Naive B cell (primary cell): ENCODE measurements around the gene MALT1. TPM values are rescaled to one million over a fixed set of nuclear protein-coding genes. Genes with fewer than 3 reads are reported as not detected.

Experiments
- ATAC-seq, 2 donors: fragments of 150-1000 bp; cut with Tn5 transposase; 2 replicates each; pipeline ENCODE4 v1.10.0; 2021; ENCODE audit warnings: low read depth in 2 of 2, mild to moderate bottlenecking in 2 of 2, moderate library complexity in 2 of 2
- DNase-seq: peaks from one replicate; pipeline ENCODE4 v3.0.0; 2022
- H3K27ac Mint-ChIP-seq, 6 donors: one replicate each; pipeline ENCODE4 v1.8.0; 2020 to 2022; ENCODE audit warnings: mild to moderate bottlenecking in 6 of 6, mixed read lengths in 6 of 6, moderate library complexity in 5 of 6, inconsistent platforms in 2 of 6
- H3K27me3 Mint-ChIP-seq, 3 donors: one replicate each; pipeline ENCODE4 v1.8.0; 2021 to 2022; ENCODE audit warnings: mixed read lengths in 3 of 3, mild to moderate bottlenecking in 1 of 3
- H3K36me3 Mint-ChIP-seq, 2 donors: one replicate each; pipeline ENCODE4 v1.8.0; 2020 to 2022; ENCODE audit warnings: mixed read lengths in 2 of 2, inconsistent platforms in 1 of 2, mild to moderate bottlenecking in 1 of 2
- H3K4me1 Mint-ChIP-seq, 3 donors: one replicate each; pipeline ENCODE4 v1.8.0; 2020 to 2022; ENCODE audit warnings: mixed read lengths in 3 of 3, inconsistent platforms in 1 of 3, mild to moderate bottlenecking in 1 of 3, moderate library complexity in 1 of 3
- H3K4me3 Mint-ChIP-seq, 8 donors: one replicate each; pipeline ENCODE4 v1.8.0; 2020 to 2022; ENCODE audit warnings: mild to moderate bottlenecking in 8 of 8, mixed read lengths in 8 of 8, moderate library complexity in 8 of 8, inconsistent platforms in 2 of 8
- H3K9me3 Mint-ChIP-seq, 7 donors: one replicate each; pipeline ENCODE4 v1.8.0; 2020 to 2022; ENCODE audit warnings: mixed read lengths in 7 of 7, mild to moderate bottlenecking in 5 of 7, inconsistent platforms in 2 of 7, moderate library complexity in 1 of 7
- polyA plus RNA-seq, 6 donors: library from polyadenylated mRNA; unstranded; fragments of 300-500 nt; fragmentation: Illumina TruSeq; gene quantifications; one replicate each; pipeline ENCODE4 v1.2.3, GENCODE V29; 2021; ENCODE audit warnings: low read depth in 6 of 6

The MALT1 gene
- polyA plus RNA-seq, 6 donors from 2014 or later = 57.8 to 85.2 (median 63.0) TPM

- Mint-ChIP-seq H3K4me3 (no peak overlapping the region), H3K27me3 (no peaks in the 10 kb centered on the region), H3K4me1 (peaks cover 31 to 41% (median 39%) of the 10 kb centered on the region in 3 donors), H3K9me3 (no peaks in the 10 kb centered on the region), H3K27ac (peak overlapping the region; percentile 63 to 91 (median 74)), H3K36me3 (peaks cover 13 to 26% of the 10 kb centered on the region in 2 donors)
- DNase-seq (no peak), ATAC-seq (no peak)
Observed at GRCh38 chr18:58712930-58713329, 41.7 kb downstream of the MALT1 start.

GRCh38 chr18:58714259-58714658 lies 43.0 kb downstream of the MALT1 start:
- DNase-seq = peak; percentile 42
- ATAC-seq = peak; percentile 86 to 93
- H3K9me3 Mint-ChIP-seq = no peaks in the 10 kb centered on the region
- no peaks in the 10 kb centered on the region for H3K27me3 Mint-ChIP-seq
- H3K27ac Mint-ChIP-seq = peak overlapping the region; percentile 78 to 92 (median 88)
- peaks cover 20 to 23% of the 10 kb centered on the region in 2 donors for H3K36me3 Mint-ChIP-seq
- H3K4me3 Mint-ChIP-seq = peak overlapping the region in 6 of 8 donors; percentile 37 to 73 (median 61)
- peaks cover 35 to 48% (median 39%) of the 10 kb centered on the region in 3 donors for H3K4me1 Mint-ChIP-seq

GRCh38 chr18:58714821-58715220 lies 43.6 kb downstream of the MALT1 start:
- ATAC-seq (no peak), DNase-seq (no peak)
- Mint-ChIP-seq H3K36me3 (peaks cover 20 to 27% of the 10 kb centered on the region in 2 donors), H3K4me1 (peaks cover 37 to 48% (median 39%) of the 10 kb centered on the region in 3 donors), H3K4me3 (peak overlapping the region in 2 of 8 donors; percentile 6 to 29), H3K9me3 (no peaks in the 10 kb centered on the region), H3K27me3 (no peaks in the 10 kb centered on the region), H3K27ac (peak overlapping the region in 5 of 6 donors; percentile 5 to 91 (median 87))

DNA sequence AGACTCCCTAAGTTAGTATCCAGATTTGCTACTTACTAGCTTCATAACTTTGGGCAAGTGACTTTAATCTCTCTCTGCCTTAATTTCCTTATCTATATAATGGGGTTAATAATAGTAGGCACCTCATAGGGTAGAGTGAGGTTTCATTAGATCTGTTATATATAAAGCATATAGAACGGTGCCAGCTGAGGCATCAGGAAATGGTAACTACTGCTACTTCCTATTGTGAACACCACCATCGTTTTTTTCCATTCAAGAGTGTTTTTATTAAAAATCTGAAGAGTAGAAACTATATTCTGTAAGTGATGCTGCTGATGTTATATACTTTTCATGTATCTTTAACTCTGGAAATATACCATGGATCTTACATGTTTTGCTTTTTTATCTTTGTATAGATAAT lies 44.3 kb downstream of the MALT1 start:
- ATAC-seq (peak in 1 of 2 donors; percentile 26), DNase-seq (no peak)
- H3K27me3 Mint-ChIP-seq = no peaks in the 10 kb centered on the region
- peak overlapping the region in 5 of 6 donors; percentile 17 to 94 (median 91) for H3K27ac Mint-ChIP-seq
- peak overlapping the region in 6 of 8 donors; percentile 43 to 83 (median 58) for H3K4me3 Mint-ChIP-seq
- H3K9me3 Mint-ChIP-seq = no peaks in the 10 kb centered on the region
- H3K4me1 Mint-ChIP-seq = peaks cover 37 to 48% (median 39%) of the 10 kb centered on the region in 3 donors
- H3K36me3 Mint-ChIP-seq = peaks cover 23 to 35% of the 10 kb centered on the region in 2 donors

DNA sequence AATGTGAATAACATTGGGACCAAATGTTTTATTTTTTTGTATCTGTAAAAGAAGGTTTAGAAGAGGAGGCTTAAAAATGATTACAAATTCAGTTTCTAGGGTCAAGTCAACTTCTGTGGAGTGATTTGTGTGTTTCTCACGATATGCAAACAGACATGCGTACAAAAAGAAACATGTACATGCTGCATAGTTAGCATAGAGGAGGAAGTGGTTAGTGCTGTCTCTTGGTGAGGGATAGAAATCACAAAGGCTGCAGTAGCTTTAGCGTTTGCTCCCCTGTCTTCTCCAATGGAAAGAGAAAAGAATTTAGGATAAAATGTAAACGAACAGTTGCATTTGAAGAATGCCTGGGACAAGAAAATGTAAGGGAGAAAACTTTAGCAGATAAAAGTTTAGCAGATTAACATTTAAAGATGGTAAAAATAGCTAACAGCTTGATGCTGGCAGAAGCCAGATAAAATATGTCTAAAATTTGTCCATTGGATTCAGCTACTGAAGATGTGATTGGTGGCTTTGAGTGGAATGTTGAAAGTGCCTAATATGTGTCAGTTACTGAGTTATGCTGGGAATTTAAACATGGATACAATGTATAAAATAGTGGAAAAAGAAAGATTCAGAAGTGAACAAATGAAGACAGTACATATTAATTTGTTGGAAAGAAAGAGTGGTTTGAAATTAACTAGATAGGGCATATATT lies 44.9 kb downstream of the MALT1 start:
- DNase-seq = peak; percentile 20
- peak overlapping the region; percentile 17 to 94 (median 86) for H3K27ac Mint-ChIP-seq

DNA sequence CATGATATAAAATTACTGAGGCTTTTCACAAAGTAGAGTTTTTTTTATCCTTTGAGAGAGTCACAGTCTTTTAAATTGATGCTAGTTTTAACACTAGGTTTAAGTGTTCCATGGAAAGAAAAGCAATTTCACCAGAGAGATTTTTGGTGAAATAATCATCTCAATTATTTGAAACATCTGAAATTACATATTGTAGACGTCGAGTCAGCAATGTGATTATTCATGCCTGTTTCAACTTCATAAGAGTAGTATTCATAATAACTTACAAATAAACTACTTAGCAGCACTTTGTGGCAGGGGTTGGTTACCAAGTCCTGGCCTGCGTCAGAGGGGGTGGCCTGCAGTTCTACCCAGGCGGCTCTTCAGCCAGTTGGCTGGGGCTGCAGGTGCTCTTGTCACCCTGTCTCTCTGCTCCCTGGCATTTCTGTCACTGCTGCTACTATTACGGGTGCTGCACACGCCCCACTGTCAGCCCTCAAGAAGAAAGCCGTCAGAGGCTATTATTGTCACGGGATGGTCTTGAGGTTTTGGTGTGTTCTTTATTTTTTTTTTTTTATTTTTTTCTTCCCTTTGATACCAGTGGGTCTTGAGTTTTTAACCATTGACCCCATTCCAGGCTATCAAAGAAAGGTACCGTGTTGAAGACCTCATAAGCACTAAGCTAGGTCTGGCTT lies 50.4 kb downstream of the MALT1 start:
- peaks cover 23 to 26% of the 10 kb centered on the region in 2 donors for H3K36me3 Mint-ChIP-seq
- DNase-seq (no peak), ATAC-seq (no peak)
- no peak overlapping the region for H3K4me3 Mint-ChIP-seq
- peaks cover under 1 to 13% (median 12%) of the 10 kb centered on the region in 3 donors for H3K4me1 Mint-ChIP-seq
- H3K27me3 Mint-ChIP-seq = no peaks in the 10 kb centered on the region
- no peaks in the 10 kb centered on the region for H3K9me3 Mint-ChIP-seq
- H3K27ac Mint-ChIP-seq = peak overlapping the region in 1 of 6 donors; percentile 24

More for the DNA sequence above, 44.9 kb downstream of the MALT1 start:
- peak; percentile 68 to 79 for ATAC-seq
- Mint-ChIP-seq H3K4me1 (peaks cover 37 to 48% (median 39%) of the 10 kb centered on the region in 3 donors), H3K27me3 (no peaks in the 10 kb centered on the region), H3K36me3 (peaks cover 23 to 35% of the 10 kb centered on the region in 2 donors), H3K4me3 (peak overlapping the region in 7 of 8 donors; percentile 43 to 83 (median 54)), H3K9me3 (no peaks in the 10 kb centered on the region)

DNA sequence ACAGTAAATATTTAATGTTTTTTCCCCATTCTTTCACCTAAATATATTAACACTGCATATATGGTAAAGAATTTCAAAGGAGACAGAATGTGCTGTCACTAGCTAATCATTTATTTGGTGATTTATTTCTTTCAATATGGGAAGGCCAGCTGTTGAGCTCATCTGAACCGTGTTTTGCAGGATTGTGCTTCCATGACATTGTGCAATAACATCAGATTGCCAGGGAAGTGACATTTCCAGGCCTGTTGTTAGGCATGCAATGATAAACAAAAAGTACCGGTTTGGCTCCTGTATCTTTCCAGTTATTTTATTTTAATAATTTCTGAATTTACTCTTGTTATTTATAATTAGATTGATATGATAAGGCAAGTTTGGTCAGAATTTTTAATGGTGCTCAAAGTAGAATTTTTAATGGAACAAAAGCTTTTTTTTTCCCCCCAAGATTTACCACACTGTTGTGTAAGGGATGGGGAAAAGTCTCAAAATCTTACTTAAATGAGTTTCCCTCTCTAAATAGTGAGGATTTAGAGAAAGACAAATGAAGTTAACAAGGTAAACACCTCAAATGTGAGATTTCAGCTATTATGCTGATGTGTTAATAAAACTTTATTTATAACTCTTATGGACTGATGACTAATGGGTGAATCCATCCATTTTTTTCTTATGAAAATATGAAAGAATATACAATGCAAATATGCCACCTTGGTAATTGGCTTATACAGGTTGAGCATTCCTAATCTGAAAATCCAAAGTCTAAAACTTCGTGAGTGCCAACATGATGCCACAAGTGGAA lies 52.7 kb downstream of the MALT1 start:
- H3K4me3 Mint-ChIP-seq = no peak overlapping the region
- no peak for DNase-seq
- no peak for ATAC-seq
- peaks cover 14 to 15% of the 10 kb centered on the region in 2 donors for H3K36me3 Mint-ChIP-seq
- no peaks in the 10 kb centered on the region for H3K9me3 Mint-ChIP-seq
- H3K27ac Mint-ChIP-seq = no peak overlapping the region
- H3K27me3 Mint-ChIP-seq = no peaks in the 10 kb centered on the region
- peaks cover 0 to 5% (median 3%) of the 10 kb centered on the region in 3 donors for H3K4me1 Mint-ChIP-seq

DNA sequence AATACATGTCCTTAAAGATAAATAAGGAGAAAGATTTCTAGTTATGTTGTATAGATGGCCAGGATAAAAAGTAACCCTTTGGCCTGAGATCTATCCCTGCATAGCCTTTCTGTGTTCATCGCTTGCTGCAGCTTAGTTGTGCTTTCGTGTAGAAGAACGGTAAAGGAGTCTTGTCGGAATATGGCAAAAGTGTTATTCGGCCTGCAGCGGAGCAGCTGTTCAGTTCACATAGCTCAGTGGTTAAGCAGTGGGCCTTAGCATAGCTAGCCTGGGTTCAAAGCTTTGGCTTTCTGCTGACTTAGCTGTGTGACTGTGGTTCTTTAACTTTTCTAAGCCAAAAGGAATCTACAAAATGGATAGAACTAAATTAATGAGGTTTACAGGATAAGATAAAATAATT lies 55.4 kb downstream of the MALT1 start:
- DNase-seq (no peak), ATAC-seq (no peak)
- peak overlapping the region in 2 of 6 donors; percentile 17 to 26 for H3K27ac Mint-ChIP-seq
- peaks cover 0 to 5% (median 0%) of the 10 kb centered on the region in 3 donors for H3K4me1 Mint-ChIP-seq
- H3K27me3 Mint-ChIP-seq = no peaks in the 10 kb centered on the region
- H3K36me3 Mint-ChIP-seq = peaks cover 14 to 17% of the 10 kb centered on the region in 2 donors
- no peaks in the 10 kb centered on the region for H3K9me3 Mint-ChIP-seq
- no peak overlapping the region for H3K4me3 Mint-ChIP-seq

GRCh38 chr18:58727776-58728500 lies 56.7 kb downstream of the MALT1 start:
- Mint-ChIP-seq H3K36me3 (peaks cover 15 to 20% of the 10 kb centered on the region in 2 donors), H3K9me3 (no peaks in the 10 kb centered on the region), H3K4me3 (no peak overlapping the region), H3K27me3 (no peaks in the 10 kb centered on the region), H3K4me1 (peaks cover 0 to 5% (median 0%) of the 10 kb centered on the region in 3 donors), H3K27ac (peak overlapping the region in 2 of 6 donors; percentile 38 to 56)
- DNase-seq (no peak), ATAC-seq (no peak)

DNA sequence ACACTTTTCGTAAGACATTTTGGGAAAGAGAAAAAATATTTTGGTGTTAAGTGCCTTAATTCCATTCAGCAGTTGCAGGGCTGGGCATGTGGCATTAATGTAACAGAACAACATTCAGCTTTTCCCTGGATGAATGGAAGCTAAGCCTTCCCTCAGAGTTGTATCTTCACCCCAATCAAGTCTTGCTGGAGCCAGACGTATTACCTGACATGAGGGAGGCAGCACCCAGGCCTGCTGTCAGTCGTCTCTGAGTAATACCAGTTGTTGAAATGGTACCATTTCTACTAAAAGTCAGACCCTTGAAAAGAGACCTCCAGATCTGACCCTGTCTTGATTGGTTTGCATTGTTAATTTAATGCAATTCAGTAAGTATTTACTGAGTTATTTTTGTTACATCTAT lies 57.5 kb downstream of the MALT1 start:
- H3K27ac Mint-ChIP-seq = peak overlapping the region in 1 of 6 donors; percentile 65
- ATAC-seq = no peak

DNA sequence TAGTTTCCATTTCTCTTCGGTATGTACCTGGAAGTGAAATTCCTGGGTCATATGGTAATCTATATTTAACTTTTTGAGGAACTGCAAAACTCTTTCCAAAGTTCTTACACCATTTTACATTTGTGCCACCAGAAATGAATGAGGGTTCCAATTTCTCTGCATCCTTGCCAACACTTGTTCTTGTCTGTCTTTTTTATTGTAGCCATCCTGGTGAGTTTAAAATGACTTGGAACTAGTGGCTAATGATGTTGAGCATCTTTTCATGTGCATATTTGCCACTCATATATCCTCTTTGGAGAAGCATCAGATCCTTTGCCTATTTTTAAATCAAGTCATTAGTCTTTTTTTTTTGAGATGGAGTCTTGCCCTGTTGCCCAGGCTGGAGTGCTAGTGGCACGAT lies 59.4 kb downstream of the MALT1 start:
- Mint-ChIP-seq H3K9me3 (no peaks in the 10 kb centered on the region), H3K27me3 (no peaks in the 10 kb centered on the region), H3K36me3 (peaks cover 15% of the 10 kb centered on the region in 2 donors), H3K27ac (peak overlapping the region in 1 of 6 donors; percentile 6), H3K4me1 (peaks cover 0 to 5% (median 0%) of the 10 kb centered on the region in 3 donors), H3K4me3 (no peak overlapping the region)
- DNase-seq (no peak), ATAC-seq (no peak)

More for the DNA sequence above, 57.5 kb downstream of the MALT1 start:
- Mint-ChIP-seq H3K4me3 (no peak overlapping the region), H3K27me3 (no peaks in the 10 kb centered on the region), H3K4me1 (peaks cover 0 to 5% (median 0%) of the 10 kb centered on the region in 3 donors), H3K36me3 (peaks cover 15 to 19% of the 10 kb centered on the region in 2 donors), H3K9me3 (no peaks in the 10 kb centered on the region)
- DNase-seq = no peak

DNA sequence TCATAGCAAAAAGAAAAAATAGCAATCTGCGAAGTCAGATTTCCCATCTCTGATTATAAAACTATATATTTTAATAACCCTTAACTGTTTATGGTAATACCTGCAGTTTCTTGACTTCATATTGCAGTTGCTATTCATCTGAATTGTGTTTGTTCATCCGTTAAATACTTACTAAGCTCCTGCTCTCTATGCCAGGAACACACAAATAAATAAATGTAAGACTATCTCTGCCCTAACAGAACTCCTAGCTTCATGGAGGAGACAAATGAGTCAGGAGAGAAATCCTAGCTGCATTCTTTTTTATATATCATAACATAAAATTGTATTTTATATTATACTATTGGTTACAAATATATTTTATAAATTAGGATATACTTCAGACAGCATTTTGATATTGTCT lies 61.2 kb downstream of the MALT1 start:
- ATAC-seq = no peak
- peaks cover 14 to 20% of the 10 kb centered on the region in 2 donors for H3K36me3 Mint-ChIP-seq
- no peak overlapping the region for H3K27ac Mint-ChIP-seq
- H3K27me3 Mint-ChIP-seq = no peaks in the 10 kb centered on the region
- no peaks in the 10 kb centered on the region for H3K9me3 Mint-ChIP-seq
- H3K4me1 Mint-ChIP-seq = peaks cover 0 to 5% (median 0%) of the 10 kb centered on the region in 3 donors
- DNase-seq = no peak
- H3K4me3 Mint-ChIP-seq = no peak overlapping the region
